CD4-positive, alpha-beta T cell treated with Interleukin-21 for 1 hour (primary cell): ENCODE measurements around the gene SLC26A9.
A peak's percentile ranks its signal among the peaks of the same experiment; 100 is the strongest.
"Not testable (repeated sequence)": the region's sequence is repeated elsewhere in the genome, so short reads cannot be mapped to it uniquely, and the experiment has no call there.

Experiments
- DNase-seq: peaks from one replicate; pipeline ENCODE4 v3.0.0-alpha.2; 2020

Gene SLC26A9

DNA sequence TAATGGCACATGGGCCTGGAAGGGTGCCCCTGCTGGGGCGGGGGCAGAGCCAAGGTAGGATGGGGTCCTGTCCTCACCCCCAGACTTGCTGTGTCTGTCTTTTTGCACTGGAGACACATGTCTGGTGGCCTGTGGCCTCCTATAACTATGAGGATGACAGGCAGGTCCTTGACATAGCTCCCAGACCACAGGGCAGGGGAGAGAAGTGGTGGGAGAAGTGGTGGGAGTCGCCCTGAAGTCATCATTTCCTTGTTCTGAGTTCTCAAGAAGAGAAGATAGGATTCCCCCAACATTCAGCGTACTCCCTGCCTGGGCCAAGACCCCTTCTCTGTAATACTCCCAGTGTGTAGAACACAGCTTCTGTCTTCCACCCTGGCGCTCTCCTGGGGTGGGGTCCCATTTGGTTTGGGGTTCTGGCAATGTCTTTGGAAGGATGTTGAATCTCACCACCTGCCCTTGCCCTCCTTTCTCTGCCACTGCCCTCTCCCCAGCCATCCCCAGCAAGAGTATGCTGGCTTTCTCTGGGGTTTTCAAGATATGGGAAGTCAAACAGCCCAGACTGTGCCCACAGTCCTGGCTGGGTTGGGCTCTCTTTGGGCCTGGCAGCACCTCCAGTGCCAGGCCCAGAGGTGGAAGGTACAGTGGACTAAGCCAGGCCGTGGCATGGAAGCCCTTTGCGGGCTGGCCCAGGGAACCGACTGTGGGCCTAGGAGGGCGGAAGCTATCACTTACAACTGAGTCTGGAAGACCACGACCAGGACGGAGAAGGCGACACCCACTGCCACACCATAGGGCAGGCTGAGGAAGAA lies 19.4 kb downstream of the SLC26A9 start:
- no peak for DNase-seq

GRCh38 chr1:205922806-205923205 lies 20.4 kb downstream of the SLC26A9 start:
- no peak for DNase-seq

GRCh38 chr1:205922314-205922713 lies 20.9 kb downstream of the SLC26A9 start:
- no peak for DNase-seq

DNA sequence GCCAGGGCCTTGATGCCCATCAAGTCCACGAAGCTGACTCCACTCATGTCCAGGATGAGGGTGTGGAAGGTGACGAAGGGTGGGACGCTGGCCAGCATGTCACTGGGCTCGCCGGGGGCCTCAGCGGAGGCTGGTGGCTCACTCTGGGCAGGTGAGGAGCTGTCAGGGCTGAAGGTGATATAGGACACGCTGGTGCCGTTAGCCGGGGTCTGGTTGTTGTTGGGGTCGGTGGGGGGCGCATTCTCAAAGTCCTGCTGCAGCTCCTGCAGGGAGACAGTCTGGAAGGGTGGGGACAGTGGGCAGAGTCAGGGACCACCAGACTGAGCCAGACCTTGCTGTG lies 21.7 kb downstream of the SLC26A9 start:
- DNase-seq = no peak

DNA sequence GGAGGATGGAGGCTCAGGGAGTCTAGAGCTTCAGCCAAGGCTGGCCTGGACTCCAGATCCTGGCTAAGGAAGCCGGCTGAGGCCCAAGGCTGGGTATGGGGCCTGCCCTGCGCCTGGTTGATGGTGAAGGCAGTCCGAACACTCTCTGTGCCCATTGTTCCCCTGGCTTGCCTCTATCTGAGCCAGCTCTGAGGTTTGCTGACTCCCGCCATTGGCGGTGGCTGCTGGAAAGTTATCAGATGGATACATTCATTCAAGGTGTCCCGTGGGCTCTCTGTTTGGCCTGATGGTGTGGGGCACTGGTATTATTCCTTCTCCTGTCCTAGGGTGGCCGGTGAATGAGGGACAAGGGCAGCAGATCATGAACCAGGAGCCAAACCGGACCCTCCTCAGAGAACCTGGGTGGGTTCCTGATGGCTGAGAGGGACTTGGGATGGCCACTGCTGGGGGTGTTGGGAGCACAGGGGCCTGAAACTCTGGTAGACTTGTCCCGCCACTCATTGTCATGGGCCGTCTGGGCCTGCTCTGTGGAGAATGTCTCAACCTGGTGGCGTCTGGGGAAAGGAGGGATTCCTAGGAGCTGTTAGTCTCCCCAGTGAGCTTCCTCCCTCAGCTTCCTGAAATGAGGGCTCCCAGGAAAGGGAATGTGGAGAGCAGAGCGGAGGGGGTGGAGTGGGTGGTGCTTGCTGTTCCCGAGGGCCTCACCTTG lies 22.2 kb downstream of the SLC26A9 start:
- DNase-seq = no peak

- DNase-seq = no peak
Observed at GRCh38 chr1:205920159-205920558, 23.1 kb downstream of the SLC26A9 start.

DNA sequence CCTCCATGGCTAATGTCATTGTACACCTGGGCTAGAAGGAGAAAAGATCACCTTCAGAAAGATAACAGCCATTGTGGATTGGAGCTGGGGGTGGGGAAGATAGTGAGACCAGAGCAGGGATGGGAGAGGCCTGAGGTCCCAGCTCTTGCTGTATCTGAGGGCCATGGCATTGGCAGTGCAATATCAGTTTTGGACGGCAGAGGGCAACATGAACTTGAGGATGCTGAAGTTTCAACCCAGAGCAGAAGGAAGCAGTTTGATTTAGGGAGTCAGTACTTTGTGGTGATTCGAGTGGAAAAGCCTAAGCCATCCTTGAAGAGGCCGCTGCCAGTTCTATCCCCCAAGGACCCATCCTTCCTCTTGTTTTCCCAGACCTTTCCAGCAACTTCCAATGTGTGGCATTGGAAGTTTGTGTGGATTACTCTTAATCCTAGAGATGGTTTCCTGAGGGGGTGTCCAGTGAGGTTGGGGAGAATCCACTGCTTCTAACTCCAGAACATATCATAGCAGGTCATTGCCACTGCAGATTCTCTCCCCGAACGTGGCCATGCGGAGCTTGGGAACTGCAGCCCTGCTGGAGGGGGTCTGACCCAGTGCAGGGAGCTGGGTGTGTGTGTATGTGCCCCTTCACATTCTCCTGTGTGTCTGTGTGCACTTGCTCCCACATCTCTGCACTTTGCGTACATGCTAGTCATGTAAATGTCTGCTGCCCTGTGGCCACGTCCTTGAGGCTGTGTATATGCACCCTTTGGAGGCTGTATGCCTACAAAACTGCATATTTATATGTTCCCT lies 24.1 kb downstream of the SLC26A9 start:
- peak; percentile 63 for DNase-seq

- DNase-seq = no peak
Observed at GRCh38 chr1:205917466-205918238, 25.6 kb downstream of the SLC26A9 start.

- no peak for DNase-seq
Observed at GRCh38 chr1:205916541-205916940, 26.7 kb downstream of the SLC26A9 start.

- DNase-seq = no peak
Observed at GRCh38 chr1:205915354-205915990, 27.8 kb downstream of the SLC26A9 start.

DNA sequence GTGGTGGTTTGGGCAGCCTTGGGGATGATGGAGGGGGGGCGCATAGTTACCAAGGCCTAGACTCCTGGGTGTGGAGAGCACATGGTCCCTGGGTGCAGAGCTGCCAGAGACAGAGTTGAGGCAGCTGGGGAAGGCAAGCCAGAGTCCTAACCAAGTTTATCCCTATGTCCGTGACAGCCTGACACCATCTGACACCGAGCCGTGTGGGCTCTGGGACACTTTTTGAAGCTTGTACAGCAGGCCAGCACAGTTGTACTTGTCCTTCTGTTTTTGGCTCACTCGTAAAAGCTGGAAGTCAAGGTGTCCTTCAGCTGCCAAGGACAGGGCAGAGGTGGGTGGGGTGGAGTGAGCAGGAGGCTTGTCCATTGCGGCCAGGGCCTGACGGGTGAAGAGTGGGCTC lies 28.5 kb downstream of the SLC26A9 start:
- no peak for DNase-seq

DNA sequence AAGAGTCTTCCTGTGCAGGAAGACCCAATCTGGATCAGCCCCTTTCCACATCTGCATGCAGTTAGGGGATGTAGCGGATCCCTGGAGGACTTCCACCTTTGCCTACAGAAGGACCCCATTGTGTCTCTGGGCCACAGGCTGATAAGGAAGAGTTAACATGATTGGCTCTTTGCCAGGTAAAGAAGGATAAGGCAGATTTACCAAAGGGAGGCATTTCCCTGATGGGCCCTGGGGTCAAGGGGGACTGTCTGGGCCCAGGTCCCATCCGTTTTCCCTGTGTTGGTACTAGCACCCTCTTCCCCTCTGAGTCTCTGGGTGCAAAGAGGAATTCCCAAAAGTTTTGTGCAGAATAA lies 29.1 kb downstream of the SLC26A9 start:
- DNase-seq = no peak

GRCh38 chr1:205913451-205914154 lies 29.7 kb downstream of the SLC26A9 start:
- DNase-seq = no peak

DNA sequence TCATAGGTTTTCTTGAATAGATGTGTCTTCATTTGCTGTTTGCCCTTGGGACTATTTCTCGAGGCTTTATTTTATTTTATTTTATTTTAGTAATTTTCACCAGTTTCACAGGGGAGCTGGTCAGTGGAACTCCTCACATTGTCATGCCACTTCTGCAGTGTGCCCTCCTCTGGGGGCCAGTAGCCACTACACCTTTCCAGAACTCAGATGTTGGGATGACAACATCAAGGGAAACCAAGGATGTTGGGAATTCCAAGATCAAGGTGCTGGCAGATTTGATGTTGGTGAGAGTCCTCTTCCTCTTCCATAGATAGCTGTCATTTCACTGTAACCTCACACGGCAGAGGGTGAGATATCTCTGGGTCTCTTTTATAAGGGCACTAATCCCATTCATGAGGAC lies 35.5 kb downstream of the SLC26A9 start:
- no peak for DNase-seq

- not testable (repeated sequence) for DNase-seq
Observed at GRCh38 chr1:205905095-205905494, 38.2 kb downstream of the SLC26A9 start.

DNA sequence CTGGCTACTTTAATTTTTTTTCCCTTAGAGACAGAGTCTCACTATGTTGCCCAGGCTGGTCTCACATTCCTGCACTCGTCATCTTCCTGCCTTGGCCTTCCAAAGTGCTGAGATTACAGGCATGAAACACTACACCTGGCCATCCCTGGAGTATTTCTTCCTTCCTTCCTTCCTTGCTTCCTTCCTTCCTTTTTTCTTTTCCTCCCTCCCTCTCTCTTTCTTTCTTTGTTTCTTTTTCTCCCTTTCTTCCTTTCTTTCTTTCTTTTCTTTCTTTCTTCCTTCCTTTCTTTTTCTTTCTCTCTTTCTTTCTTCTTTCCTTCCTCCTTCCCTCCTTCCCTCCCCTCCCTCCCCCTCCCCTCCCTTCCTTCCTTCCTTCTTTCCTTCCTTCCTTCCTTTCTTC lies 46.9 kb downstream of the SLC26A9 start:
- no peak for DNase-seq

DNA sequence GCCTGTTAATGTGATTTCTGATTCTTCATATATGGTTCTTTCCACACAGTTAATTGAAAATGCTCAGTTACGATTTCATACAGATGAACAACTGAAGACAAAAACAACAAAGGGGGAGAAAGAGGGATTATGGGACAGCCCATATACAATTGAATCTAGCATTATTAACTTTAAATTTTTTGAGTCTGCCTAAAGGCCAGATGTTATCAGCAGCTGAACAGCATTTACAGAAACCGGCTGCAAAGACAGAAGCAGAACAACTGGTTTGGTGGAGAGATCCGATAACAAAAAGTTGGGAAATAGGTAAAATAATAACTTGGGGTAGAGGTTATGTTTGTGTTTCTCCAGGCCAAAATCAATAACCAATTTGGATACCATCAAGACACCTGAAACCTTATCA lies 49.1 kb downstream of the SLC26A9 start:
- DNase-seq = not testable (repeated sequence)

DNA sequence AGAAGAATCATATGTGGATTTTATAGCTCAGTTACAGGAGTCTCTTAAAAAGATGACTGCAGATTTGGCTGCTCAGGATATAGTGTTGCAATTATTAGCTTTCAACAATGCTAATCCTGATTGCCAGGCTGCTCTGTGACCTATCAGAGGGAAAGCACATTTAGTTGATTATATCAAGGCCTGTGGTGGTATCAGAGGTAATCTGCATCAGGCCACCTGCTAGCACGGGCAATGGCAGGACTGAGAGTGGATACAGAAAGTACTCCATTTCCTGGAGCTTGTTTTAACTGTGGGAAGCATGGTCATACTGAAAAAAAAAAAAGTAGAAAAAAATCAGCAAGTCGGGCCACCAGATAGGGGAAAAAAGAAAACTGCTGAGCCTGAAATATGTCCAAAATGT lies 51.1 kb downstream of the SLC26A9 start:
- not testable (repeated sequence) for DNase-seq

DNA sequence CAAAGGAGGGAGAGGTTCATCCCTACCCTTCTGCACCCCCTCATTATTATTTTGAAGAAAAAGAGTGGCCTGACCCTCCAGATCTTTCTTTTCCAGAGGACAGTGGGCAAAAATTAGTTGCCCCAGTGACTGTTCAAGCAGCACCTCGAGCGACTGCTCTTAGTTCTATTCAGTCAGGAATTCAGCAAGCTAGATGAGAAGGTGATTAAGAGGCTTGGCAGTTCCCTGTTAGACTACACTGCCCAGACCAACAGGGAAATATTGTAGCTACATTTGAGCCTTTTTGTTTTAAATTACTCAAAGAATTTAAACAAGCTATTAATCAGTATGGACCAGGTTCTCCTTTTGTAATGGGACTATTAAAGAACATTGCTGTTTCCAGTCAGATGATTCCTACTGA lies 51.8 kb downstream of the SLC26A9 start:
- not testable (repeated sequence) for DNase-seq

DNA sequence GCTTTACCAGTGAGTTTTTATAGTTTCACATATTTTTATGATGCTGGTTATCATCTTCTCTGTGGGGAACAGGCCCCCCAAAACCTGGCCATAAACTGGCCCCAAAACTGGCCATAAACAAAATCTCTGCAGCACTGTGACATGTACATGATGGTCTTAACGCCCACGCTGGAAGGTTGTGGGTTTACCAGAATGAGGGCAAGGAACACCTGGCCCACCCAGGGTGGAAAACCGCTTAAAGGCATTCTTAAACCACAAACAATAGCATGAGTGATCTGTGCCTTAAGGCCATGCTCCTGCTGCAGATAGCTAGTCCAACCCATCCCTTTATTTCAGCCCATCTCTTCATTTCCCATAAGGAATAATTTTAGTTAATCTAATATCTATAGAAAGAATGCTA lies 52.6 kb downstream of the SLC26A9 start:
- DNase-seq = not testable (repeated sequence)

DNA sequence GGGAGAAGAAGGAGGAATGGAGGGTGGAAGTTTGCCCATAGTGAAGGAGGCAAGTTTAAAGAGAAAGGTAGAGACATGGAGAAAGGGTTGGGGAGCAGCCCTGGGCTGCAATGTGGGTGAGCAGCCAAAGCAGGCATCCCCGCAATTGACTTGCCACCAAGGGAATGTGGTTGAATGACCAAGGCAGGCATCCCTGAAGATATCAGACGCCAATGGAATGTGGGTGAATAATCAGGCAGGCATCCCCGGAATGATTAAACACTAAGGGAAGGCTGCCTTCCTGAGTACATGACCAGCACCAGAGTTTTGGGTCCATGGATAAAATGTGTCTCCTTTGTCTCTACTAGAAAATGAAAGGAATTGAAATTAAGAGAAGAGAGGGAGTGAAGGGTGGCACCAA lies 53.5 kb downstream of the SLC26A9 start:
- DNase-seq = not testable (repeated sequence)

- peak; percentile 5 for DNase-seq
Observed at GRCh38 chr1:205889006-205889405, 54.2 kb downstream of the SLC26A9 start.
